A673 (cell line): Measurements from ENCODE around the gene CACNA2D2.

Experiments used
- CTCF ChIP-seq: fragments of 300-800, 200-600 bp; sonication (generic); conservative IDR thresholded peaks from 2 replicates; pipeline ENCODE4 v1.5.1; 2017; ENCODE audit warnings: low read depth, mild to moderate bottlenecking, antibody characterized with exemption, low read length, moderate library complexity, mixed read lengths
- EZH2 ChIP-seq: fragments of 200-600 bp; sonication (generic); IDR thresholded peaks from 2 replicates; pipeline ENCODE4 v1.6.1; 2017; ENCODE audit warnings: borderline replicate concordance, low read depth, mild to moderate bottlenecking, mixed read lengths, antibody characterized with exemption, low read length; ENCODE audit not compliant: poor library complexity, severe bottlenecking

- TF ChIP-seq CTCF (no peak), EZH2 (no peak)
Observed at GRCh38 chr3:50516440-50516871, 13.0 kb upstream of the CACNA2D2 start.
